GM18909 (cell line): Measurements from ENCODE around the gene GTPBP6.
"Not testable (repeated sequence)": the region's sequence is repeated elsewhere in the genome, so short reads cannot be mapped to it uniquely, and the experiment has no call there.

Source experiments
- ATAC-seq: cut with Tn5 transposase; IDR thresholded peaks from one replicate; pipeline ENCODE4 v1.9.1; 2021; ENCODE audit warnings: mild to moderate bottlenecking; ENCODE audit not compliant: unreplicated experiment, poor library complexity

Gene GTPBP6

GRCh38 chrX:320126-320783, 1.7 kb upstream of the GTPBP6 start:
- ATAC-seq: no peak

GRCh38 chrX:319579-320125, 1.1 kb upstream of the GTPBP6 start:
- no peak for ATAC-seq

DNA sequence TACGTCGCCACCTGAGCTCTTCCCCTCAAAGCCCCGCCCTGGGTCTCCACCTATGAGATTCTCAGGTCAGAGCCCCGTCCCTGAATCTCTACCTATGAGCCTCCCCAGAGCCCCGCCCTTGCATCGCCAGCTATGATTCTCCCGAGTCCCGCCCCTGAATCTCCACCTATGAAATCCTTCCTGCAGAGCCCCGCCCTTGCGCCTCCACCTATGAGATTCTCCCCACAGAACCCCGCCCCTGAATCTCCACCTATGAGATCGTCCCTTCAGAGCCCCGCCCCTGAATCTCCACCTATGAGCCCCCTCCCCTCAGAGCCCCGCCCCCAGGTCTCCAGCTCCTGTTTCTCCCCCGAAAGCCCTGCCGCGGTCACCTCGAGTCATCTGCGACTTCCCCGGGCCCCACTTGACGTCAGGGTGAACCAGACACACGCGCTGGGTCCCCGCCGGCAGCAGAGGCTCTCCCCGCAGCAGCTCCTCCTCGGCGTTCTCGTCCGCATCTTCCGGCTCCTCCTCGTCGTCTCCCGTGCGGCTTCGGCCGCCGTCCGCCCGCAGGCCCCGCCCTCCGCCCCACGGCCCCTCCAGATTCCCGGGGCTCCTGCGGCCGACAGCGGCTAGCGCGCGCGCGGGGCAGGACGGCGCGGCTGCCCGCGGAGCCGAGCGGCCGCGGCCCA, 393 bp downstream of the GTPBP6 start:
- ATAC-seq: peak; percentile 72

- ATAC-seq: no peak
Observed at GRCh38 chrX:317424-318067, 1.1 kb downstream of the GTPBP6 start.

GRCh38 chrX:316351-317325, 2.0 kb downstream of the GTPBP6 start:
- no peak for ATAC-seq

GRCh38 chrX:314781-315595, 3.6 kb downstream of the GTPBP6 start:
- no peak for ATAC-seq

DNA sequence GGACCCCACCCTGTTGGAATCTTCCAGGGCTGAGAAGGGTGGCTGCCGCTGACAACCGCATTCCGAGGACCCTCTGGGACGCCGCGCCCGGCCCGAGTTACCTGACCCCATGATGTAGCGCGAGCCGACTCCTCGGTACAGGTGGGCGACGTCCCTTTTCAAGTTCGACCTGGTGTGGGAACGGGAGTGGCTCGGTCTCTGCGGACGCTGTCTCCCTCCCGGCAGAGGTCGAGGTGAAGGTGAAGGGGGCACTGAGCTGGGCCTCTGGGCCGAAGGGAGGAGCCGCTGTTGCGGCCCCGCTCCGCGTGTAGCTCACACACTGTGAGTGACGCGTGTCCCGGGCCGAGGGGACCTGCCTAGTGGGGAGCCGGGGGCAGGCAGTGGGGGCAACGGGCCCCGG, 4.5 kb downstream of the GTPBP6 start:
- no peak for ATAC-seq

GRCh38 chrX:313546-313945, 5.0 kb downstream of the GTPBP6 start:
- no peak for ATAC-seq

DNA sequence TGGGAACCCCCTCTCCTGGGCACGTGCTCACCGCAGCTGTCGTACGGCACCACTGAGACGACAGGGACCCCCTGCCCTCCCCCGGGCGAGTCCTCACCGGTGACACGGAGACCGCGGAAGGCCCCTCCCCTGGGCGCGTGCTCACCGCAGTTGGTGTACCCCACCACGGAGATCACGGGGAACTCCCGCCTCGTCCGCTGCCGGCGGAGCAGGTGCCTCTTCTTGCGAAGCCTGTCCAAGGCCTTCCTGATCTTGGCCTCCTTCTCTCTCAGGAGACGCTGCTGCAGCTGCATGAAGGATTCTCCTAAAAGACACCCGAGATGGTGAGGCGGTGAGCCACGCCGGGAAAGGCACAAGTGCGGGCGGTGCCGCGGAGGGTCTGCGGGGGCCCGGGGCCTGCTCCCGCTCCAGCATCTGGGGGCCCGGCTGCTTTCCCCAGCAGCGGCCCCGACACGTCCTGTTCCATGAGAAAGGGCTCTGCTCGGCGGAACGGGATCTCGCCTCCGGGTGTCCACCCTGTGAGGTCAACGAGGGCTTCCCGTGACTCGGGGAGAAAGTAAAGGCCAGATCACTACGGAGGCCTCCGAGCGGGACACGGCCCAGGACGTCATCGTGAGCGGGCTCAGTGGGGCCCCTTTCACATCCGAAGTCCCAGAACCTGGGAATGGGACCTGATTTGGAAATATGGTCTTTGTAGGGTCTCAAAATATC, 5.8 kb downstream of the GTPBP6 start:
- no peak for ATAC-seq

GRCh38 chrX:311156-312129, 7.2 kb downstream of the GTPBP6 start:
- no peak for ATAC-seq

- ATAC-seq: no peak
Observed at GRCh38 chrX:310621-311155, 7.9 kb downstream of the GTPBP6 start.

GRCh38 chrX:308821-309520, 9.6 kb downstream of the GTPBP6 start:
- ATAC-seq: no peak

GRCh38 chrX:307261-308111, 11.1 kb downstream of the GTPBP6 start:
- ATAC-seq: no peak

GRCh38 chrX:306614-307251, 11.9 kb downstream of the GTPBP6 start:
- not testable (repeated sequence) for ATAC-seq
